RKO (cell line): ENCODE measurements around the gene BRI3.
A peak's percentile ranks its signal among the peaks of the same experiment; 100 is the strongest.

ENCODE experiments used
- DNase-seq: peaks from one replicate; pipeline ENCODE4 v3.0.0-alpha.2; 2016; ENCODE audit warnings: low spot score

BRI3 gene

GRCh38 chr7:98280791-98281756 is at the start of gene BRI3:
Gene BRI3, plus strand, starts transcription at chr7:98281686. Its CDS starts 110 bp downstream, at chr7:98281796.
- peak; percentile 93 for DNase-seq

GRCh38 chr7:98232263-98232585 is 49.3 kb upstream of the BRI3 start:
- DNase-seq, result no peak

- no peak for DNase-seq
Measured at GRCh38 chr7:98232799-98233198, 48.7 kb upstream of the BRI3 start.

GRCh38 chr7:98233219-98234070 is 48.0 kb upstream of the BRI3 start:
- DNase-seq, result no peak

GRCh38 chr7:98234429-98235147 is 46.9 kb upstream of the BRI3 start:
- DNase-seq, result no peak

- DNase-seq, result no peak
Measured at GRCh38 chr7:98235901-98236300, 45.6 kb upstream of the BRI3 start.

- DNase-seq, result no peak
Measured at GRCh38 chr7:98236355-98237185, 44.9 kb upstream of the BRI3 start.

- no peak for DNase-seq
Measured at GRCh38 chr7:98238076-98238475, 43.4 kb upstream of the BRI3 start.

- DNase-seq, result no peak
Measured at GRCh38 chr7:98238976-98239375, 42.5 kb upstream of the BRI3 start.

- peak; percentile 53 for DNase-seq
Measured at GRCh38 chr7:98240961-98241673, 40.4 kb upstream of the BRI3 start.

- DNase-seq, result no peak
Measured at GRCh38 chr7:98241674-98242241, 39.7 kb upstream of the BRI3 start.

- DNase-seq, result no peak
Measured at GRCh38 chr7:98242342-98242741, 39.1 kb upstream of the BRI3 start.

- no peak for DNase-seq
Measured at GRCh38 chr7:98242934-98243333, 38.6 kb upstream of the BRI3 start.

GRCh38 chr7:98244871-98245270 is 36.6 kb upstream of the BRI3 start:
- DNase-seq, result no peak

GRCh38 chr7:98248156-98248555 is 33.3 kb upstream of the BRI3 start:
- DNase-seq, result no peak

- no peak for DNase-seq
Measured at GRCh38 chr7:98249106-98249505, 32.4 kb upstream of the BRI3 start.

GRCh38 chr7:98250789-98251188 is 30.7 kb upstream of the BRI3 start:
- DNase-seq, result no peak

- DNase-seq, result no peak
Measured at GRCh38 chr7:98251231-98251600, 30.3 kb upstream of the BRI3 start.

- DNase-seq, result peak; percentile 96
Measured at GRCh38 chr7:98251601-98252424, 29.7 kb upstream of the BRI3 start, which contains the start of gene TECPR1. Gene TECPR1, minus strand, starts transcription at chr7:98252232. Its CDS starts 6,086 bp downstream, at chr7:98246146.
